H1 (cell line): ENCODE data around the gene GYPA. TPM values are rescaled to one million over a fixed set of nuclear protein-coding genes. Genes with fewer than 3 reads are reported as not detected.

ENCODE experiments used
- CTCF ChIA-PET: fragments of 300-600 bp; sonication (Branson Sonifier 250); formaldehyde crosslinking; loops from one replicate; lab custom pipeline; 2021; ENCODE audit not compliant: partially characterized antibody; lab: Charles Lee
- POLR2A ChIA-PET: fragments of 300-600 bp; sonication (Branson Sonifier 250); formaldehyde crosslinking; loops from one replicate; lab custom pipeline; 2021; ENCODE audit warnings: inconsistent platforms; ENCODE audit not compliant: partially characterized antibody; lab: Charles Lee
- DNase-seq, 2 experiments: peaks; one replicate each; pipeline versions ENCODE4 v3.0.0 to v3.0.0-alpha.2; 2010 to 2022; ENCODE audit warnings: low spot score in 2 of 2, low read depth in 1 of 2, mixed read lengths in 1 of 2
- FAIRE-seq: peaks from 2 replicates; lab custom pipeline; 2011; peaks lifted over from hg19 to GRCh38; lab: Jason Lieb, UNC
- H2AFZ ChIP-seq: 2 replicates; pipeline ENCODE4 v1.8.1; 2012; ENCODE audit warnings: low read length, inconsistent platforms
- H2AK5ac ChIP-seq: 2 replicates; pipeline ENCODE4 v1.6.1; 2013; ENCODE audit warnings: low read depth, low read length
- H2BK120ac ChIP-seq: replicated peaks from 2 replicates; pipeline ENCODE3; 2013; ENCODE audit warnings: low read depth, low read length, inconsistent platforms
- H2BK12ac ChIP-seq: 2 replicates; pipeline ENCODE4 v1.6.1; 2013; ENCODE audit warnings: low read depth, low read length
- H2BK15ac ChIP-seq: 2 replicates; pipeline ENCODE4 v1.6.1; 2013; ENCODE audit warnings: low read length
- H2BK20ac ChIP-seq: 2 replicates; pipeline ENCODE4 v1.6.1; 2013; ENCODE audit warnings: low read length
- H2BK5ac ChIP-seq: 2 replicates; pipeline ENCODE4 v1.6.1; 2013; ENCODE audit warnings: low read depth, low read length
- H3K14ac ChIP-seq: 2 replicates; pipeline ENCODE4 v1.6.1; 2013; ENCODE audit warnings: inconsistent platforms; ENCODE audit not compliant: insufficient read length
- H3K18ac ChIP-seq: 2 replicates; pipeline ENCODE4 v1.6.1; 2013; ENCODE audit warnings: low read length; ENCODE audit errors: extremely low read depth
- H3K23ac ChIP-seq: 2 replicates; pipeline ENCODE4 v1.6.1; 2013; ENCODE audit warnings: inconsistent platforms; ENCODE audit not compliant: insufficient read length
- H3K23me2 ChIP-seq: 2 replicates; pipeline ENCODE4 v1.6.1; 2013; ENCODE audit warnings: low read depth, low read length
- H3K27ac ChIP-seq: 2 replicates; pipeline ENCODE4 v1.6.1; 2011; ENCODE audit warnings: low read depth, low read length, inconsistent platforms
- H3K27me3 ChIP-seq, 4 experiments: replicated peaks in 1 of 4; 1 replicate in 1 of 4; 2 replicates in 3 of 4; pipeline versions ENCODE4 v1.6.1 to v1.8.1; 2011 to 2013; ENCODE audit warnings: low read length in 3 of 4, mild to moderate bottlenecking in 3 of 4, inconsistent platforms in 2 of 4, mixed read lengths in 2 of 4, moderate library complexity in 1 of 4; ENCODE audit not compliant: control insufficient read depth in 3 of 4, insufficient read depth in 3 of 4; ENCODE audit errors: extremely low read depth in 1 of 4
- H3K36me3 ChIP-seq, 4 experiments: 2 replicates each; pipeline versions ENCODE4 v1.6.1 to v1.8.1; 2011 to 2013; ENCODE audit warnings: mild to moderate bottlenecking in 4 of 4, low read length in 3 of 4, moderate library complexity in 2 of 4, control low read depth in 1 of 4, inconsistent platforms in 1 of 4; ENCODE audit not compliant: insufficient read depth in 4 of 4, control insufficient read depth in 2 of 4
- H3K4ac ChIP-seq: replicated peaks from 2 replicates; pipeline ENCODE3; 2013; ENCODE audit warnings: low read length, low read depth, mixed read lengths, inconsistent platforms; ENCODE audit not compliant: insufficient read length
- H3K4me1 ChIP-seq, 4 experiments: replicated peaks in 1 of 4; 1 replicate in 1 of 4; 2 replicates in 3 of 4; pipeline versions ENCODE4 v1.6.1 to v1.8.1; 2011 to 2013; ENCODE audit warnings: low read length in 3 of 4, inconsistent platforms in 2 of 4, mixed read lengths in 1 of 4; ENCODE audit not compliant: insufficient read depth in 4 of 4, control insufficient read depth in 3 of 4
- H3K4me2 ChIP-seq, 2 experiments: 2 replicates each; pipeline versions ENCODE4 v1.6.1 to v1.8.1; 2011 to 2013; ENCODE audit warnings: low read depth in 2 of 2, low read length in 2 of 2, control low read depth in 1 of 2, inconsistent platforms in 1 of 2, mild to moderate bottlenecking in 1 of 2; ENCODE audit not compliant: insufficient read depth in 1 of 2
- H3K4me3 ChIP-seq, 4 experiments: fragments of 200-600, 300-600 bp in 1 of 4; sonication (generic), shearing (Covaris generic), sonication (Bioruptor Twin) in 1 of 4; 2 replicates each; pipeline versions ENCODE4 v1.5.1 to v1.8.1; 2011 to 2016; ENCODE audit warnings: low read length in 4 of 4, low read depth in 3 of 4, control low read depth in 2 of 4, inconsistent platforms in 2 of 4, mild to moderate bottlenecking in 2 of 4, mixed read lengths in 1 of 4, moderate library complexity in 1 of 4; ENCODE audit not compliant: insufficient read depth in 2 of 4; ENCODE audit errors: extremely low read depth in 1 of 4
- H3K56ac ChIP-seq: replicated peaks from 2 replicates; pipeline ENCODE3; 2013; ENCODE audit warnings: low read depth, mild to moderate bottlenecking, mixed read lengths, low read length, inconsistent platforms; ENCODE audit not compliant: insufficient read length
- H3K79me1 ChIP-seq: 2 replicates; pipeline ENCODE4 v1.6.1; 2013; ENCODE audit warnings: low read depth, low read length, control low read depth
- H3K79me2 ChIP-seq, 2 experiments: 2 replicates each; pipeline versions ENCODE4 v1.6.1 to v1.8.1; 2012 to 2013; ENCODE audit warnings: low read length in 2 of 2, mild to moderate bottlenecking in 2 of 2, inconsistent platforms in 1 of 2; ENCODE audit not compliant: insufficient read depth in 2 of 2, control insufficient read depth in 1 of 2
- H3K9ac ChIP-seq, 4 experiments: replicated peaks in 1 of 4; 1 replicate in 1 of 4; 2 replicates in 3 of 4; pipeline versions ENCODE4 v1.6.1 to v1.8.1; 2011 to 2013; ENCODE audit warnings: low read depth in 3 of 4, low read length in 3 of 4, control low read depth in 2 of 4, mild to moderate bottlenecking in 2 of 4, moderate library complexity in 2 of 4, inconsistent platforms in 1 of 4; ENCODE audit errors: extremely low read depth in 1 of 4
- H3K9me3 ChIP-seq, 2 experiments: 2 replicates each; pipeline versions ENCODE4 v1.6.1 to v1.8.1; 2012 to 2013; ENCODE audit warnings: mild to moderate bottlenecking in 2 of 2, moderate library complexity in 2 of 2, control low read depth in 1 of 2, inconsistent platforms in 1 of 2, low read depth in 1 of 2, low read length in 1 of 2, mixed read lengths in 1 of 2; ENCODE audit not compliant: insufficient read depth in 2 of 2
- H4K20me1 ChIP-seq, 2 experiments: replicated peaks in 1 of 2; 2 replicates each; pipeline versions ENCODE3 to v1.8.1; 2011 to 2013; ENCODE audit warnings: inconsistent platforms in 2 of 2, low read length in 2 of 2, mild to moderate bottlenecking in 1 of 2; ENCODE audit not compliant: insufficient read depth in 2 of 2, control insufficient read depth in 1 of 2
- H4K5ac ChIP-seq: 2 replicates; pipeline ENCODE4 v1.6.1; 2013; ENCODE audit warnings: low read length, low read depth, mixed read lengths, inconsistent platforms; ENCODE audit not compliant: insufficient read length
- H4K8ac ChIP-seq: 2 replicates; pipeline ENCODE4 v1.8.0; 2013; ENCODE audit warnings: mild to moderate bottlenecking, moderate library complexity, low read length, inconsistent platforms; ENCODE audit not compliant: insufficient read depth; ENCODE audit errors: extremely low read depth
- H4K91ac ChIP-seq: replicated peaks from 2 replicates; pipeline ENCODE3; 2013; ENCODE audit warnings: low read length, mixed read lengths, inconsistent platforms; ENCODE audit not compliant: insufficient read length
- BACH1 ChIP-seq: IDR thresholded peaks from 2 replicates; pipeline ENCODE4 v1.6.1; 2012; ENCODE audit warnings: low read length, improper control_type of control experiment
- EP300 ChIP-seq, 2 experiments: IDR thresholded peaks; 1 replicate in 1 of 2; 2 replicates in 1 of 2; pipeline ENCODE4 v1.6.1; 2011 to 2012; ENCODE audit warnings: low read depth in 2 of 2, low read length in 2 of 2, mild to moderate bottlenecking in 2 of 2, borderline replicate concordance in 1 of 2, inconsistent platforms in 1 of 2, moderate library complexity in 1 of 2
- GABPA ChIP-seq: IDR thresholded peaks from 2 replicates; pipeline ENCODE4 v1.6.1; 2011; ENCODE audit warnings: mild to moderate bottlenecking, low read length, moderate library complexity, borderline replicate concordance; ENCODE audit not compliant: insufficient read depth
- RBBP5 ChIP-seq: IDR thresholded peaks from 2 replicates; pipeline ENCODE4 v1.7.1; 2012; ENCODE audit warnings: low read depth, mild to moderate bottlenecking, inconsistent platforms, low read length, moderate library complexity, borderline replicate concordance
- TAF1 ChIP-seq: IDR thresholded peaks from 2 replicates; pipeline ENCODE4 v1.6.1; 2011; ENCODE audit warnings: mild to moderate bottlenecking, low read depth, low read length
- TAF7 ChIP-seq: optimal IDR thresholded peaks from 2 replicates; pipeline ENCODE3; 2011; ENCODE audit warnings: low read depth, mild to moderate bottlenecking, inconsistent platforms, low read length, moderate library complexity, borderline replicate concordance
- WGBS, 2 experiments: shearing (Covaris generic) in 1 of 2; methylation state at CpG; one replicate each; pipeline versions ENCODE4 v1.1.6 to v1.1.7; 2013 to 2015; ENCODE audit warnings: low lambda C conversion rate in 2 of 2, mixed read lengths in 2 of 2, inconsistent platforms in 1 of 2, low coverage in 1 of 2, missing lambda C conversion rate in 1 of 2; ENCODE audit not compliant: insufficient replicate concordance in 2 of 2, insufficient coverage in 1 of 2, insufficient read length in 1 of 2; ENCODE audit errors: extremely low coverage in 1 of 2, missing lambda C conversion rate in 1 of 2; 5-methylcytosine and 5-hydroxymethylcytosine counted together
- polyA plus RNA-seq, 7 experiments: library from polyadenylated mRNA; depleted of rRNA in 3 of 7; stranded (reverse) in 5 of 7; unstranded in 2 of 7; fragments of >200 nt in 5 of 7; fragments of 200-250 nt in 2 of 7; gene quantifications; 1 replicate in 5 of 7; 2 replicates in 1 of 7; 4 replicates in 1 of 7; pipeline versions ENCODE4 v1.2.1 to v1.2.3, GENCODE V29; 2011 to 2013; ENCODE audit warnings: missing spikeins in 2 of 7, mixed read lengths in 2 of 7
- total RNA-seq: library from RNA; stranded (reverse); fragmentation: NEBNext Ultra II Directional; extraction: Animal tissue kit (Norgen Biotek cat#: 25700); gene quantifications from 2 replicates; pipeline ENCODE4 v1.2.1, GENCODE V29; 2021

Gene GYPA
- total and polyA plus RNA-seq, 2 of the 8 experiments (the other 6 are each of a cell fraction or from before 2014, with no cell fraction given) = not detected

DNA sequence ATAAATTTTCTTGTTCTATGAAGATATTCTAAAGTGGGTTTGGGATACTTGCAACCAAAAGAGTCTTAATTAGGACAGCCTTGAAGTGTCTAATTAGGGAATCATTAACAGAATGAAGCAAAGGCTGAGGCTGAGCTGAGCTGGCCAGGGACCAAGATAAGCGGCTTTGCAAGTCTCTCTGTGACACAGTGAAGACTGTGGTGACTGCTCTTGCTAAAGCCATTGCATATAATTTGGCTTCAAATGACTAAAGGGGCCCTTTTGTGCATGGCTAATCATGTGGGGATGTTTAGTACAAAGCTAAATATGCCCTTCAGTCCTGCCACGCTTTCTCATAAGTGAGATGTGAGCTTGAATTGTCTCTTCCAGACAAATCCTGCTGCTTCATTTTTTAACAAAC is 31.2 kb upstream of the GYPA start:
- FAIRE-seq (no peak), DNase-seq (no peak)
- H3K79me2 ChIP-seq = no peaks in the 10 kb centered on the region
- no peak overlapping the region for H3K56ac ChIP-seq
- H2AFZ ChIP-seq = no peak overlapping the region
- H2AK5ac ChIP-seq = no peak overlapping the region
- no peaks in the 10 kb centered on the region for H3K4me1 ChIP-seq
- no peaks in the 10 kb centered on the region for H3K23me2 ChIP-seq
- no peak overlapping the region for H3K4me3 ChIP-seq
- H3K14ac ChIP-seq = no peak overlapping the region
- POLR2A ChIA-PET = no interaction called here
- CTCF ChIA-PET = interaction anchor here (0.6 to 1.5 kb wide), 3 partner anchors 29 to 583 kb away, joined by 3 to 4 read pairs (median 3); no protein-coding TSS in a partner anchor
- H3K4me2 ChIP-seq = no peak overlapping the region
- no peak overlapping the region for H3K4ac ChIP-seq
- H4K91ac ChIP-seq = no peak overlapping the region
- no peak overlapping the region for H4K5ac ChIP-seq
- WGBS, 2 experiments = 83% methylated on average over 2 of the region's 2 CpGs; no CpG with 5 or more reads in 1 of the 2 experiments
- H2BK120ac ChIP-seq = no peak overlapping the region
- H2BK15ac ChIP-seq = no peak overlapping the region
- no peaks in the 10 kb centered on the region for H3K36me3 ChIP-seq
- H2BK5ac ChIP-seq = no peak overlapping the region
- no peaks in the 10 kb centered on the region for H3K79me1 ChIP-seq
- H3K18ac ChIP-seq = no peak overlapping the region
- no peak for TF ChIP-seq RBBP5
- TF ChIP-seq GABPA = no peak
- TF ChIP-seq TAF1 = no peak
- no peak for TF ChIP-seq TAF7
- no peak for TF ChIP-seq BACH1
- no peak for TF ChIP-seq EP300 (IDR thresholded peaks at IDR 0.05; ENCODE audit: borderline replicate concordance in 1 of 2, low read depth in 2 of 2, low read length in 2 of 2)
- no peak overlapping the region for H3K9ac ChIP-seq
- no peaks in the 10 kb centered on the region for H3K9me3 ChIP-seq
- no peaks in the 10 kb centered on the region for H3K27me3 ChIP-seq
- no peak overlapping the region for H2BK20ac ChIP-seq
- no peak overlapping the region for H4K8ac ChIP-seq
- H4K20me1 ChIP-seq = no peaks in the 10 kb centered on the region
- no peak overlapping the region for H2BK12ac ChIP-seq
- H3K27ac ChIP-seq = no peak overlapping the region
- H3K23ac ChIP-seq = no peak overlapping the region
